Liver (tissue), 9 donors: ENCODE results near the gene FILIP1. TPM values are rescaled to one million over a fixed set of nuclear protein-coding genes. Genes with fewer than 3 reads are reported as not detected.

Source experiments
- DNase-seq: peaks from one replicate; pipeline ENCODE4 v3.0.0-alpha.2; 2017; ENCODE audit warnings: low spot score
- H3K27ac ChIP-seq, 2 donors: one replicate each; pipeline ENCODE4 v1.7.0; 2013; ENCODE audit warnings: inconsistent platforms in 2 of 2, low read length in 2 of 2, control low read depth in 1 of 2, low read depth in 1 of 2, mild to moderate bottlenecking in 1 of 2
- H3K27me3 ChIP-seq, 4 donors: one replicate each; pipeline versions ENCODE4 v1.6.1 to v1.7.0; 2013; ENCODE audit warnings: low read length in 3 of 4, inconsistent platforms in 1 of 4, mild to moderate bottlenecking in 1 of 4, moderate library complexity in 1 of 4; ENCODE audit not compliant: control insufficient read depth in 4 of 4, insufficient read depth in 4 of 4
- H3K36me3 ChIP-seq, 4 donors: one replicate each; pipeline versions ENCODE4 v1.6.1 to v1.7.0; 2013; ENCODE audit warnings: low read length in 3 of 4, mild to moderate bottlenecking in 3 of 4, low read depth in 1 of 4, moderate library complexity in 1 of 4; ENCODE audit not compliant: control insufficient read depth in 4 of 4, insufficient read depth in 3 of 4
- H3K4me1 ChIP-seq, 4 donors: one replicate each; pipeline versions ENCODE4 v1.6.1 to v1.7.0; 2013; ENCODE audit warnings: low read length in 3 of 4, mild to moderate bottlenecking in 3 of 4, moderate library complexity in 1 of 4; ENCODE audit not compliant: control insufficient read depth in 4 of 4, insufficient read depth in 4 of 4
- H3K4me3 ChIP-seq, 3 donors: one replicate each; pipeline versions ENCODE4 v1.6.1 to v1.7.0; 2013; ENCODE audit warnings: low read length in 3 of 3, control low read depth in 1 of 3, low read depth in 1 of 3, mild to moderate bottlenecking in 1 of 3
- H3K9ac ChIP-seq, 2 donors: one replicate each; pipeline ENCODE4 v1.7.0; 2013; ENCODE audit warnings: low read length in 2 of 2, mild to moderate bottlenecking in 2 of 2, moderate library complexity in 2 of 2, control low read depth in 1 of 2, low read depth in 1 of 2
- H3K9me3 ChIP-seq, 4 donors: one replicate each; pipeline versions ENCODE4 v1.6.1 to v1.7.0; 2013; ENCODE audit warnings: low read length in 3 of 4; ENCODE audit not compliant: control insufficient read depth in 4 of 4
- ATF3 ChIP-seq: IDR thresholded peaks from 2 replicates; pipeline ENCODE4 v1.6.1; 2016; ENCODE audit warnings: antibody characterized with exemption
- CTCF ChIP-seq: fragments of 150-350 bp; IDR thresholded peaks from 2 replicates; pipeline ENCODE4 v1.5.1; 2017; ENCODE audit warnings: improper control_type of control experiment, low read depth, low read length; ENCODE audit not compliant: missing input control
- EGR1 ChIP-seq, 2 donors: IDR thresholded peaks; 2 replicates each; pipeline ENCODE4 v1.6.1; 2016 to 2018; ENCODE audit warnings: antibody characterized with exemption in 2 of 2, low read depth in 2 of 2
- FOXA1 ChIP-seq: IDR thresholded peaks from 2 replicates; pipeline ENCODE4 v1.6.1; 2016; ENCODE audit warnings: antibody characterized with exemption
- FOXA2 ChIP-seq: IDR thresholded peaks from 2 replicates; pipeline ENCODE4 v1.6.1; 2016; ENCODE audit warnings: antibody characterized with exemption
- GABPA ChIP-seq, 2 donors: IDR thresholded peaks in 1 of 2; conservative IDR thresholded peaks in 1 of 2; 2 replicates each; pipeline ENCODE4 v1.6.1; 2016; ENCODE audit warnings: antibody characterized with exemption in 2 of 2, mild to moderate bottlenecking in 1 of 2, moderate library complexity in 1 of 2
- HNF4A ChIP-seq, 2 donors: conservative IDR thresholded peaks; 2 replicates each; pipeline ENCODE4 v1.6.1; 2016; ENCODE audit warnings: antibody characterized with exemption in 2 of 2, mild to moderate bottlenecking in 2 of 2
- JUND ChIP-seq, 2 donors: IDR thresholded peaks; 2 replicates each; pipeline ENCODE4 v1.6.1; 2016; ENCODE audit warnings: antibody characterized with exemption in 2 of 2
- MAX ChIP-seq: IDR thresholded peaks from 2 replicates; pipeline ENCODE4 v1.6.1; 2016; ENCODE audit warnings: antibody characterized with exemption
- NR2F2 ChIP-seq: IDR thresholded peaks from 2 replicates; pipeline ENCODE4 v1.6.1; 2016; ENCODE audit warnings: antibody characterized with exemption
- RAD21 ChIP-seq, 2 donors: IDR thresholded peaks; 2 replicates each; pipeline ENCODE4 v1.6.1; 2016; ENCODE audit warnings: antibody characterized with exemption in 2 of 2, mild to moderate bottlenecking in 2 of 2
- REST ChIP-seq: IDR thresholded peaks from 2 replicates; pipeline ENCODE4 v1.6.1; 2016; ENCODE audit warnings: antibody characterized with exemption, mild to moderate bottlenecking
- RXRA ChIP-seq, 2 donors: IDR thresholded peaks; 2 replicates each; pipeline ENCODE4 v1.6.1; 2017 to 2018; ENCODE audit warnings: antibody characterized with exemption in 2 of 2, mild to moderate bottlenecking in 1 of 2
- SP1 ChIP-seq: IDR thresholded peaks from 2 replicates; pipeline ENCODE4 v1.6.1; 2018; ENCODE audit warnings: antibody characterized with exemption, mild to moderate bottlenecking
- TAF1 ChIP-seq: conservative IDR thresholded peaks from 2 replicates; pipeline ENCODE4 v1.6.1; 2016; ENCODE audit warnings: antibody characterized with exemption, mild to moderate bottlenecking
- YY1 ChIP-seq: IDR thresholded peaks from 2 replicates; pipeline ENCODE4 v1.6.1; 2016; ENCODE audit warnings: antibody characterized with exemption, mild to moderate bottlenecking
- ZBTB33 ChIP-seq: IDR thresholded peaks from 2 replicates; pipeline ENCODE4 v1.6.1; 2016; ENCODE audit warnings: antibody characterized with exemption
- WGBS: extraction: QIAGEN DNeasy Blood & Tissue Kit; methylation state at CpG from one replicate; pipeline ENCODE4 v1.1.7; 2013; 5-methylcytosine and 5-hydroxymethylcytosine counted together
- polyA plus RNA-seq, 2 donors: library from polyadenylated mRNA; stranded (reverse) in 1 of 2; unstranded in 1 of 2; fragments of 200-250 nt in 1 of 2; fragments of >200 nt in 1 of 2; fragmentation: Nextera tagmentation in 1 of 2; extraction: Ambion mirVana in 1 of 2; gene quantifications; one replicate each; pipeline versions ENCODE4 v1.2.1 to v1.2.3, GENCODE V29; 2013 to 2015
- total RNA-seq, 2 donors: library from RNA; depleted of rRNA; stranded (reverse); fragments of >200 nt; gene quantifications; one replicate each; pipeline ENCODE4 v1.2.3, GENCODE V29; 2014
- donor health status: healthy.
- donor health status: healthy.
- donor health status: healthy.
- donor health status: healthy.
- donor health status: healthy.

FILIP1 gene
- total and polyA plus RNA-seq, 4 donors: 0.70 to 2.8 (median 1.1) TPM

- no peak overlapping the region for H3K4me3 ChIP-seq
- TF ChIP-seq SP1 (no peak), REST (no peak), ZBTB33 (no peak), EGR1 (IDR thresholded peaks at IDR 0.05; ENCODE audit: low read depth in 2 of 2) (no peak), FOXA2 (no peak), FOXA1 (no peak), GABPA (IDR thresholded peaks at IDR 0.05 in 1 of 2, conservative IDR thresholded peaks at IDR 0.05 in 1 of 2) (no peak), YY1 (no peak), MAX (no peak), RAD21 (IDR thresholded peaks at IDR 0.05) (no peak), ATF3 (no peak)
- H3K9me3 ChIP-seq: no peaks in the 10 kb centered on the region
- H3K27me3 ChIP-seq: no peaks in the 10 kb centered on the region
- no peak overlapping the region for H3K9ac ChIP-seq
- H3K27ac ChIP-seq: no peak overlapping the region
- WGBS: 57% methylated on average over 2 of the region's 2 CpGs
- no peaks in the 10 kb centered on the region for H3K36me3 ChIP-seq
- peaks cover 0 to 13% (median 6%) of the 10 kb centered on the region in 4 donors for H3K4me1 ChIP-seq
- DNase-seq: no peak
Measured at GRCh38 chr6:75246386-75246785, 247.2 kb downstream of the FILIP1 start.

- H3K27me3 ChIP-seq: no peaks in the 10 kb centered on the region
- 20% methylated on average over 15 of the region's 15 CpGs for WGBS
- no peaks in the 10 kb centered on the region for H3K9me3 ChIP-seq
- peak overlapping the region; percentile 91 to 97 for H3K9ac ChIP-seq
- H3K36me3 ChIP-seq: peaks cover 4 to 13% (median 5%) of the 10 kb centered on the region in 4 donors
- H3K27ac ChIP-seq: peak overlapping the region; percentile 80 to 91
- peak overlapping the region; percentile 69 to 100 (median 100) for H3K4me3 ChIP-seq
- TF ChIP-seq EGR1 (IDR thresholded peaks at IDR 0.05; ENCODE audit: low read depth in 2 of 2) (no peak), HNF4A (conservative IDR thresholded peaks at IDR 0.05) (no peak), RAD21 (IDR thresholded peaks at IDR 0.05) (no peak), NR2F2 (no peak), JUND (IDR thresholded peaks at IDR 0.05) (peak in 1 of 2 donors; percentile 2), FOXA2 (no peak), RXRA (IDR thresholded peaks at IDR 0.05) (no peak), YY1 (no peak), TAF1 (peak; percentile 27), GABPA (IDR thresholded peaks at IDR 0.05 in 1 of 2, conservative IDR thresholded peaks at IDR 0.05 in 1 of 2) (no peak), ZBTB33 (peak; percentile 1), FOXA1 (no peak), SP1 (no peak), CTCF (no peak), REST (no peak)
- no peak for DNase-seq
- H3K4me1 ChIP-seq: peaks cover 0 to 13% (median 6%) of the 10 kb centered on the region in 4 donors
Measured at GRCh38 chr6:75244063-75244584, 249.5 kb downstream of the FILIP1 start.
